BE2C (cell line): Measurements from ENCODE around the gene ATRN.

Experiments used
- DNase-seq: peaks from one replicate; pipeline ENCODE4 v3.0.0-alpha.2; 2020
- H3K27me3 ChIP-seq: fragments of 250-450 bp; sonication (Bioruptor Pico); 2 replicates; pipeline ENCODE4 v1.5.1; 2020; ENCODE audit warnings: mild to moderate bottlenecking
- H3K36me3 ChIP-seq: fragments of 250-450 bp; sonication (Bioruptor Pico); 2 replicates; pipeline ENCODE4 v1.5.1; 2020; ENCODE audit warnings: mild to moderate bottlenecking
- H3K4me1 ChIP-seq: fragments of 250-450 bp; sonication (Bioruptor Pico); 2 replicates; pipeline ENCODE4 v1.5.1; 2020
- H3K4me3 ChIP-seq: 2 replicates; pipeline ENCODE4 v1.5.1; 2011; ENCODE audit warnings: low read depth, low read length
- H3K9me3 ChIP-seq: fragments of 250-450 bp; sonication (Bioruptor Pico); 2 replicates; pipeline ENCODE4 v1.5.1; 2020
- CTCF ChIP-seq: IDR thresholded peaks from 2 replicates; pipeline ENCODE4 v1.5.1; 2012; ENCODE audit warnings: mild to moderate bottlenecking, low read depth, low read length

The ATRN gene

DNA sequence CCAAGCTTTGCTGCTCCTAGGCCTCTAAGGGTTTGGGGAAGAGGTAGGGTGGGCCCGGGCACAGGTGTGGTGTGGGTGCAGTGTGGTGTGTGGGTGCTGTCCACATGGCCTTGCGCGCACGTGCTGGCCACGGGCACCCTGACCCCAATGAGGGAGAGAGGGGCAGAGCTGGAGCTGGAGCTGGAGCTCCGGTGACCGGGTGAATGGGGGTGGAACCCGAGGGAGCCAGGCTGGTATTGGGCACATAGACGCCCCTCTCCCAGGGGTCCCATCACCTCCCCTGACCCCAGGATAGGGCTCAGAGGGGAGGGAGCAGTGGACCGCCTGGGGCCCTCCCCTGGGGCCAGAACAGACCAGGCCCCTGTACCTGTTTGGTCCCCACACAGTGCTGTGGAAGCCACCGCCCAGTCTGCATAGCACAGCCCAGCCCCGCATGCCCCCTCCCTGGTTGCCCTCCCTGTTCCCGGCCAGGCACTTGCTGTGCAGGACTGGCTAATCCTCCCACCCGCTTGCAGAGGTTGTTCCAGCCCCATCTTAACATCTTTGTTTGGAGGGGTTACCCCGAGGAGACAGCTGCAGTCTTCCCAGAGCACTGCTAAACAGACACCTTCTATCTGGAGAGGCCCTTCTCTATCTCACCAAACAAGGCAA is 210.0 kb downstream of the ATRN start:
- Histone ChIP-seq H3K4me1 (no peaks in the 10 kb centered on the region), H3K36me3 (no peaks in the 10 kb centered on the region), H3K27me3 (peaks cover 7% of the 10 kb centered on the region), H3K4me3 (no peak overlapping the region), H3K9me3 (no peaks in the 10 kb centered on the region)
- no peak for DNase-seq
- TF ChIP-seq CTCF, result no peak

DNA sequence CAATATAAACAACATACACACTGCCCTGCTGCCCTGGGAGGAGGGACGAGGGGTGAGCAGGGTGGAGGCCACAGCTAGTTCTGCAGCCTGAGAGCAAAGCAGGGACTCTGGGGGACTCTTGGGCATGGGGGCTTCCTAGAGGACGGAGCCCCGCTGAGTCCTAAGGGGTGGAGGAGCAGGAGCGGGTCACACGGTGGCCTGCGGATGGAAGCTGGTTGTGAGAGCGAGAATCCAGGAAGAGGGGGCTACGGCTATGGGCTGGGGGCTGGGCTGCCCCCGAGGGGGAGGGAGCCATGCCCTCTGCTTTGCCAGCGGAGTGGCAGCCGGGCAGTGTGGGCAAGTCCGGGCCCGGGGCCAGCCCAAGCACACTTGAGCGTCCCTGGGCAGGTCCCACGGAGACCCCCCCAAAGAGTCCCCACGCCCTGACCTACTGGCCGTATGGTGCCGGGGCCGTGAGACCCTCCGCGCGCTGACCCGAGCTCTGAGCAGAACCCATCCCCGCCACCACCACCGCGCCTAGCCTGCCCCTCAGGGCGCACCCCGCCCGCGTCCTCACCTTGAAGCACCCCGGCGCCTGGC is 210.6 kb downstream of the ATRN start:
- no peaks in the 10 kb centered on the region for H3K9me3 ChIP-seq
- DNase-seq, result no peak
- H3K4me3 ChIP-seq, result no peak overlapping the region
- no peaks in the 10 kb centered on the region for H3K4me1 ChIP-seq
- TF ChIP-seq CTCF, result no peak
- H3K36me3 ChIP-seq, result no peaks in the 10 kb centered on the region
- peaks cover under 1% of the 10 kb centered on the region for H3K27me3 ChIP-seq

- no peak for DNase-seq
- TF ChIP-seq CTCF, result no peak
- Histone ChIP-seq H3K27me3 (no peaks in the 10 kb centered on the region), H3K4me1 (no peaks in the 10 kb centered on the region), H3K4me3 (no peak within 1 kb of the TSS), H3K9me3 (no peaks in the 10 kb centered on the region), H3K36me3 (no peaks in the 10 kb centered on the region)
Measured at GRCh38 chr20:3681931-3682781, 211.3 kb downstream of the ATRN start, which contains the start of gene ADAM33. TSS of gene ADAM33 (minus strand) at chr20:3682010. CDS start at chr20:3682004, 6 bp downstream.

DNA sequence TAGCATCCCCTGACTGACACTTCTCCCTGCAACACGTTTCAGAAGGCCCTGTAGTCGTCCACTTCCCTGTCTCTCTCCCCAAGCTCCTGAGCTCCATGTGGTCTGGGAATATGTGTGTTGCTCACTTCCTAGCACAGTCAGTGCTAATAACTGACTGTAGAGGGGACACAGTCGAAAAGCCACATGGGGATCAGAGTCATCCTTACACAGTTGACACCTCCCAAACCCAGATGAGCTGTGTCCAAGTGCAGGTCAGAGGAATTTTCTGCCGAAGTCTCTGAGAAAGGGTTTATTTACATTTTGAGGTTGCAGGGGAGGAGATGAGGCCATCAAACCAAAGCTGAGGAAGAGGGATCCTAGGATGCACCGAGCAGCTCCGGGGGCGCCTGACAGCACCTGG is 214.5 kb downstream of the ATRN start:
- Histone ChIP-seq H3K4me1 (no peaks in the 10 kb centered on the region), H3K27me3 (no peaks in the 10 kb centered on the region), H3K36me3 (no peaks in the 10 kb centered on the region), H3K9me3 (no peaks in the 10 kb centered on the region), H3K4me3 (no peak overlapping the region)
- no peak for DNase-seq
- TF ChIP-seq CTCF, result no peak

DNA sequence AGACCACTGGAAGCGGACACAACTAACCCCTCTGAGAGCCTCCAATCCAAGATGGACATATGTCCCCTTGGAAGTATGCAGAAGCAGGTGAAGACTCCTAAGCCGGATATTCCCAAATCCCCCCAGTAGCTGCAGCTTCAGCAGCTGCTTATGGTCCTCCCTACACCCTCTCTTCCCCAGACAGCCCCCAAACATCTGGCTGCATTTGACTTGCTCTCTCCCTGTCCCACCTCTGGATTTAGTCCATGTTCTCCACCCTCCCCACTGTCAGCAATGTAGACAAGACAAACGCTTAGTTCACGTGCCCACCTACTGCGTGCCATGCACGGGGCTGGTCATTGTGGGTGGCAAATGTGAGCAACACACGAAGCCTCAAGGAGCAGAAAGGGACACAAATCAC is 215.6 kb downstream of the ATRN start:
- Histone ChIP-seq H3K36me3 (no peaks in the 10 kb centered on the region), H3K27me3 (no peaks in the 10 kb centered on the region), H3K4me1 (no peaks in the 10 kb centered on the region), H3K4me3 (no peak overlapping the region), H3K9me3 (no peaks in the 10 kb centered on the region)
- no peak for TF ChIP-seq CTCF
- no peak for DNase-seq

- no peaks in the 10 kb centered on the region for H3K4me1 ChIP-seq
- no peak for TF ChIP-seq CTCF
- no peaks in the 10 kb centered on the region for H3K27me3 ChIP-seq
- DNase-seq, result no peak
- no peaks in the 10 kb centered on the region for H3K9me3 ChIP-seq
- H3K36me3 ChIP-seq, result no peaks in the 10 kb centered on the region
- H3K4me3 ChIP-seq, result no peak overlapping the region
Measured at GRCh38 chr20:3686867-3687321, 216.1 kb downstream of the ATRN start.
